GM21447 (cell line): Measurements from ENCODE around the gene PANK3.
"Not testable (repeated sequence)": the region's sequence is repeated elsewhere in the genome, so short reads cannot be mapped to it uniquely, and the experiment has no call there.

ENCODE experiments used
- ATAC-seq: cut with Tn5 transposase; IDR thresholded peaks from one replicate; pipeline ENCODE4 v1.9.1; 2021; ENCODE audit not compliant: unreplicated experiment

The PANK3 gene

GRCh38 chr5:168596122-168596521 lies 17.0 kb upstream of the PANK3 start:
- ATAC-seq: not testable (repeated sequence)

GRCh38 chr5:168592014-168592368 lies 12.8 kb upstream of the PANK3 start:
- no peak for ATAC-seq

GRCh38 chr5:168591302-168592013 lies 12.3 kb upstream of the PANK3 start:
- no peak for ATAC-seq

GRCh38 chr5:168590666-168591065 lies 11.5 kb upstream of the PANK3 start:
- no peak for ATAC-seq

GRCh38 chr5:168587987-168588386 lies 8.8 kb upstream of the PANK3 start:
- no peak for ATAC-seq

GRCh38 chr5:168585119-168585856 lies 6.1 kb upstream of the PANK3 start:
- ATAC-seq: peak; percentile 27

- peak; percentile 35 for ATAC-seq
Observed at GRCh38 chr5:168583742-168584482, 4.7 kb upstream of the PANK3 start.

GRCh38 chr5:168580814-168581469 lies 1.8 kb upstream of the PANK3 start:
- ATAC-seq: not testable (repeated sequence)

GRCh38 chr5:168580227-168580508 lies 1.0 kb upstream of the PANK3 start:
- no peak for ATAC-seq

- peak; percentile 91 for ATAC-seq
Observed at GRCh38 chr5:168579488-168580226, 489 bp upstream of the PANK3 start.

- no peak for ATAC-seq
Observed at GRCh38 chr5:168578006-168578405, 1.2 kb downstream of the PANK3 start.

GRCh38 chr5:168575391-168576372 lies 3.5 kb downstream of the PANK3 start:
- no peak for ATAC-seq

GRCh38 chr5:168574156-168574555 lies 5.0 kb downstream of the PANK3 start:
- ATAC-seq: not testable (repeated sequence)

GRCh38 chr5:168573663-168574062 lies 5.5 kb downstream of the PANK3 start:
- not testable (repeated sequence) for ATAC-seq

GRCh38 chr5:168570490-168571328 lies 8.5 kb downstream of the PANK3 start:
- ATAC-seq: no peak

GRCh38 chr5:168568738-168569137 lies 10.4 kb downstream of the PANK3 start:
- no peak for ATAC-seq

- ATAC-seq: no peak
Observed at GRCh38 chr5:168563959-168564358, 15.2 kb downstream of the PANK3 start.

- no peak for ATAC-seq
Observed at GRCh38 chr5:168562279-168562678, 16.9 kb downstream of the PANK3 start.

- ATAC-seq: no peak
Observed at GRCh38 chr5:168557389-168557788, 21.8 kb downstream of the PANK3 start.
